H1 (cell line): ENCODE results near the gene LRCH1. TPM values are rescaled to one million over a fixed set of nuclear protein-coding genes. Genes with fewer than 3 reads are reported as not detected.

ENCODE experiments used
- CTCF ChIA-PET: fragments of 300-600 bp; sonication (Branson Sonifier 250); formaldehyde crosslinking; loops from one replicate; lab custom pipeline; 2021; ENCODE audit not compliant: partially characterized antibody; lab: Charles Lee
- POLR2A ChIA-PET: fragments of 300-600 bp; sonication (Branson Sonifier 250); formaldehyde crosslinking; loops from one replicate; lab custom pipeline; 2021; ENCODE audit warnings: inconsistent platforms; ENCODE audit not compliant: partially characterized antibody; lab: Charles Lee
- DNase-seq, 2 experiments: peaks; one replicate each; pipeline versions ENCODE4 v3.0.0 to v3.0.0-alpha.2; 2010 to 2022; ENCODE audit warnings: low spot score in 2 of 2, low read depth in 1 of 2, mixed read lengths in 1 of 2
- FAIRE-seq: peaks from 2 replicates; lab custom pipeline; 2011; peaks lifted over from hg19 to GRCh38; lab: Jason Lieb, UNC
- H2AFZ ChIP-seq: 2 replicates; pipeline ENCODE4 v1.8.1; 2012; ENCODE audit warnings: low read length, inconsistent platforms
- H2AK5ac ChIP-seq: 2 replicates; pipeline ENCODE4 v1.6.1; 2013; ENCODE audit warnings: low read depth, low read length
- H2BK120ac ChIP-seq: replicated peaks from 2 replicates; pipeline ENCODE3; 2013; ENCODE audit warnings: low read depth, low read length, inconsistent platforms
- H2BK12ac ChIP-seq: 2 replicates; pipeline ENCODE4 v1.6.1; 2013; ENCODE audit warnings: low read depth, low read length
- H2BK15ac ChIP-seq: 2 replicates; pipeline ENCODE4 v1.6.1; 2013; ENCODE audit warnings: low read length
- H2BK20ac ChIP-seq: 2 replicates; pipeline ENCODE4 v1.6.1; 2013; ENCODE audit warnings: low read length
- H2BK5ac ChIP-seq: 2 replicates; pipeline ENCODE4 v1.6.1; 2013; ENCODE audit warnings: low read depth, low read length
- H3K14ac ChIP-seq: 2 replicates; pipeline ENCODE4 v1.6.1; 2013; ENCODE audit warnings: inconsistent platforms; ENCODE audit not compliant: insufficient read length
- H3K18ac ChIP-seq: 2 replicates; pipeline ENCODE4 v1.6.1; 2013; ENCODE audit warnings: low read length; ENCODE audit errors: extremely low read depth
- H3K23ac ChIP-seq: 2 replicates; pipeline ENCODE4 v1.6.1; 2013; ENCODE audit warnings: inconsistent platforms; ENCODE audit not compliant: insufficient read length
- H3K23me2 ChIP-seq: 2 replicates; pipeline ENCODE4 v1.6.1; 2013; ENCODE audit warnings: low read depth, low read length
- H3K27ac ChIP-seq: 2 replicates; pipeline ENCODE4 v1.6.1; 2011; ENCODE audit warnings: low read depth, low read length, inconsistent platforms
- H3K27me3 ChIP-seq, 4 experiments: replicated peaks in 1 of 4; 1 replicate in 1 of 4; 2 replicates in 3 of 4; pipeline versions ENCODE4 v1.6.1 to v1.8.1; 2011 to 2013; ENCODE audit warnings: low read length in 3 of 4, mild to moderate bottlenecking in 3 of 4, inconsistent platforms in 2 of 4, mixed read lengths in 2 of 4, moderate library complexity in 1 of 4; ENCODE audit not compliant: control insufficient read depth in 3 of 4, insufficient read depth in 3 of 4; ENCODE audit errors: extremely low read depth in 1 of 4
- H3K36me3 ChIP-seq, 4 experiments: 2 replicates each; pipeline versions ENCODE4 v1.6.1 to v1.8.1; 2011 to 2013; ENCODE audit warnings: mild to moderate bottlenecking in 4 of 4, low read length in 3 of 4, moderate library complexity in 2 of 4, control low read depth in 1 of 4, inconsistent platforms in 1 of 4; ENCODE audit not compliant: insufficient read depth in 4 of 4, control insufficient read depth in 2 of 4
- H3K4ac ChIP-seq: replicated peaks from 2 replicates; pipeline ENCODE3; 2013; ENCODE audit warnings: low read length, low read depth, mixed read lengths, inconsistent platforms; ENCODE audit not compliant: insufficient read length
- H3K4me1 ChIP-seq, 4 experiments: replicated peaks in 1 of 4; 1 replicate in 1 of 4; 2 replicates in 3 of 4; pipeline versions ENCODE4 v1.6.1 to v1.8.1; 2011 to 2013; ENCODE audit warnings: low read length in 3 of 4, inconsistent platforms in 2 of 4, mixed read lengths in 1 of 4; ENCODE audit not compliant: insufficient read depth in 4 of 4, control insufficient read depth in 3 of 4
- H3K4me2 ChIP-seq, 2 experiments: 2 replicates each; pipeline versions ENCODE4 v1.6.1 to v1.8.1; 2011 to 2013; ENCODE audit warnings: low read depth in 2 of 2, low read length in 2 of 2, control low read depth in 1 of 2, inconsistent platforms in 1 of 2, mild to moderate bottlenecking in 1 of 2; ENCODE audit not compliant: insufficient read depth in 1 of 2
- H3K4me3 ChIP-seq, 4 experiments: fragments of 200-600, 300-600 bp in 1 of 4; sonication (generic), shearing (Covaris generic), sonication (Bioruptor Twin) in 1 of 4; 2 replicates each; pipeline versions ENCODE4 v1.5.1 to v1.8.1; 2011 to 2016; ENCODE audit warnings: low read length in 4 of 4, low read depth in 3 of 4, control low read depth in 2 of 4, inconsistent platforms in 2 of 4, mild to moderate bottlenecking in 2 of 4, mixed read lengths in 1 of 4, moderate library complexity in 1 of 4; ENCODE audit not compliant: insufficient read depth in 2 of 4; ENCODE audit errors: extremely low read depth in 1 of 4
- H3K56ac ChIP-seq: replicated peaks from 2 replicates; pipeline ENCODE3; 2013; ENCODE audit warnings: low read depth, mild to moderate bottlenecking, mixed read lengths, low read length, inconsistent platforms; ENCODE audit not compliant: insufficient read length
- H3K79me1 ChIP-seq: 2 replicates; pipeline ENCODE4 v1.6.1; 2013; ENCODE audit warnings: low read depth, low read length, control low read depth
- H3K79me2 ChIP-seq, 2 experiments: 2 replicates each; pipeline versions ENCODE4 v1.6.1 to v1.8.1; 2012 to 2013; ENCODE audit warnings: low read length in 2 of 2, mild to moderate bottlenecking in 2 of 2, inconsistent platforms in 1 of 2; ENCODE audit not compliant: insufficient read depth in 2 of 2, control insufficient read depth in 1 of 2
- H3K9ac ChIP-seq, 4 experiments: replicated peaks in 1 of 4; 1 replicate in 1 of 4; 2 replicates in 3 of 4; pipeline versions ENCODE4 v1.6.1 to v1.8.1; 2011 to 2013; ENCODE audit warnings: low read depth in 3 of 4, low read length in 3 of 4, control low read depth in 2 of 4, mild to moderate bottlenecking in 2 of 4, moderate library complexity in 2 of 4, inconsistent platforms in 1 of 4; ENCODE audit errors: extremely low read depth in 1 of 4
- H3K9me3 ChIP-seq, 2 experiments: 2 replicates each; pipeline versions ENCODE4 v1.6.1 to v1.8.1; 2012 to 2013; ENCODE audit warnings: mild to moderate bottlenecking in 2 of 2, moderate library complexity in 2 of 2, control low read depth in 1 of 2, inconsistent platforms in 1 of 2, low read depth in 1 of 2, low read length in 1 of 2, mixed read lengths in 1 of 2; ENCODE audit not compliant: insufficient read depth in 2 of 2
- H4K20me1 ChIP-seq, 2 experiments: replicated peaks in 1 of 2; 2 replicates each; pipeline versions ENCODE3 to v1.8.1; 2011 to 2013; ENCODE audit warnings: inconsistent platforms in 2 of 2, low read length in 2 of 2, mild to moderate bottlenecking in 1 of 2; ENCODE audit not compliant: insufficient read depth in 2 of 2, control insufficient read depth in 1 of 2
- H4K5ac ChIP-seq: 2 replicates; pipeline ENCODE4 v1.6.1; 2013; ENCODE audit warnings: low read length, low read depth, mixed read lengths, inconsistent platforms; ENCODE audit not compliant: insufficient read length
- H4K8ac ChIP-seq: 2 replicates; pipeline ENCODE4 v1.8.0; 2013; ENCODE audit warnings: mild to moderate bottlenecking, moderate library complexity, low read length, inconsistent platforms; ENCODE audit not compliant: insufficient read depth; ENCODE audit errors: extremely low read depth
- H4K91ac ChIP-seq: replicated peaks from 2 replicates; pipeline ENCODE3; 2013; ENCODE audit warnings: low read length, mixed read lengths, inconsistent platforms; ENCODE audit not compliant: insufficient read length
- NANOG ChIP-seq: IDR thresholded peaks from 2 replicates; pipeline ENCODE4 v1.6.1; 2011; ENCODE audit warnings: low read length, low read depth, mild to moderate bottlenecking, inconsistent platforms; ENCODE audit not compliant: insufficient read depth, poor library complexity, severe bottlenecking
- RAD21 ChIP-seq, 2 experiments: IDR thresholded peaks in 1 of 2; conservative IDR thresholded peaks in 1 of 2; 2 replicates each; pipeline ENCODE4 v1.6.1; 2011; ENCODE audit warnings: low read depth in 2 of 2, low read length in 2 of 2, improper control_type of control experiment in 1 of 2, inconsistent platforms in 1 of 2, mild to moderate bottlenecking in 1 of 2, moderate library complexity in 1 of 2
- WGBS, 2 experiments: shearing (Covaris generic) in 1 of 2; methylation state at CpG; one replicate each; pipeline versions ENCODE4 v1.1.6 to v1.1.7; 2013 to 2015; ENCODE audit warnings: low lambda C conversion rate in 2 of 2, mixed read lengths in 2 of 2, inconsistent platforms in 1 of 2, low coverage in 1 of 2, missing lambda C conversion rate in 1 of 2; ENCODE audit not compliant: insufficient replicate concordance in 2 of 2, insufficient coverage in 1 of 2, insufficient read length in 1 of 2; ENCODE audit errors: extremely low coverage in 1 of 2, missing lambda C conversion rate in 1 of 2; 5-methylcytosine and 5-hydroxymethylcytosine counted together
- polyA plus RNA-seq, 7 experiments: library from polyadenylated mRNA; depleted of rRNA in 3 of 7; stranded (reverse) in 5 of 7; unstranded in 2 of 7; fragments of >200 nt in 5 of 7; fragments of 200-250 nt in 2 of 7; gene quantifications; 1 replicate in 5 of 7; 2 replicates in 1 of 7; 4 replicates in 1 of 7; pipeline versions ENCODE4 v1.2.1 to v1.2.3, GENCODE V29; 2011 to 2013; ENCODE audit warnings: missing spikeins in 2 of 7, mixed read lengths in 2 of 7
- total RNA-seq: library from RNA; stranded (reverse); fragmentation: NEBNext Ultra II Directional; extraction: Animal tissue kit (Norgen Biotek cat#: 25700); gene quantifications from 2 replicates; pipeline ENCODE4 v1.2.1, GENCODE V29; 2021
- TF ChIP-seq, protein P1 (sequence below), 3 experiments: IDR thresholded peaks; 1 replicate in 2 of 3; 2 replicates in 1 of 3; pipeline versions ENCODE4 v1.5.1 to v1.6.1; 2011; ENCODE audit warnings: low read length in 3 of 3, mild to moderate bottlenecking in 3 of 3, inconsistent platforms in 2 of 3, low read depth in 1 of 3, moderate library complexity in 1 of 3; ENCODE audit not compliant: insufficient read depth in 1 of 3; ENCODE audit errors: control extremely low read depth in 1 of 3

The LRCH1 gene
- total and polyA plus RNA-seq, 2 of the 8 experiments (the other 6 are each of a cell fraction or from before 2014, with no cell fraction given) = 3.0 to 10.1 TPM

- H2BK12ac ChIP-seq = no peak overlapping the region
- H3K79me2 ChIP-seq = peaks cover 0 to 14% of the 10 kb centered on the region in 2 experiments; a peak in 1 of 4 replicates
- FAIRE-seq (no peak), DNase-seq (no peak)
- no peak overlapping the region for H2AFZ ChIP-seq
- no peak overlapping the region for H3K14ac ChIP-seq
- no peak overlapping the region for H3K9ac ChIP-seq
- H3K18ac ChIP-seq = no peak overlapping the region
- no peak overlapping the region for H3K27ac ChIP-seq
- no peak overlapping the region for H4K5ac ChIP-seq
- peak; percentile 52 for TF ChIP-seq RAD21 (IDR thresholded peaks at IDR 0.05 in 1 of 2, conservative IDR thresholded peaks at IDR 0.05 in 1 of 2; ENCODE audit: low read depth in 2 of 2, low read length in 2 of 2)
- TF ChIP-seq, protein P1, sequence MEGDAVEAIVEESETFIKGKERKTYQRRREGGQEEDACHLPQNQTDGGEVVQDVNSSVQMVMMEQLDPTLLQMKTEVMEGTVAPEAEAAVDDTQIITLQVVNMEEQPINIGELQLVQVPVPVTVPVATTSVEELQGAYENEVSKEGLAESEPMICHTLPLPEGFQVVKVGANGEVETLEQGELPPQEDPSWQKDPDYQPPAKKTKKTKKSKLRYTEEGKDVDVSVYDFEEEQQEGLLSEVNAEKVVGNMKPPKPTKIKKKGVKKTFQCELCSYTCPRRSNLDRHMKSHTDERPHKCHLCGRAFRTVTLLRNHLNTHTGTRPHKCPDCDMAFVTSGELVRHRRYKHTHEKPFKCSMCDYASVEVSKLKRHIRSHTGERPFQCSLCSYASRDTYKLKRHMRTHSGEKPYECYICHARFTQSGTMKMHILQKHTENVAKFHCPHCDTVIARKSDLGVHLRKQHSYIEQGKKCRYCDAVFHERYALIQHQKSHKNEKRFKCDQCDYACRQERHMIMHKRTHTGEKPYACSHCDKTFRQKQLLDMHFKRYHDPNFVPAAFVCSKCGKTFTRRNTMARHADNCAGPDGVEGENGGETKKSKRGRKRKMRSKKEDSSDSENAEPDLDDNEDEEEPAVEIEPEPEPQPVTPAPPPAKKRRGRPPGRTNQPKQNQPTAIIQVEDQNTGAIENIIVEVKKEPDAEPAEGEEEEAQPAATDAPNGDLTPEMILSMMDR (IDR thresholded peaks at IDR 0.05; ENCODE audit: control extremely low read depth in 1 of 3, insufficient read depth in 1 of 3, low read depth in 1 of 3, low read length in 3 of 3) = peak in 2 of 3 experiments; percentile 25 to 45; a peak in 2 of 4 replicates
- TF ChIP-seq NANOG = no peak
- H2AK5ac ChIP-seq = no peak overlapping the region
- 90% methylated on average over 4 of the region's 4 CpGs; no CpG with 5 or more reads in 1 of the 2 experiments for WGBS, 2 experiments
- H4K20me1 ChIP-seq = peaks cover 1 to 2% of the 10 kb centered on the region in 2 experiments
- H3K4me3 ChIP-seq = no peak overlapping the region
- H2BK20ac ChIP-seq = no peak overlapping the region
- H3K4me1 ChIP-seq = peaks cover 0 to 3% (median 0%) of the 10 kb centered on the region in 4 experiments; a peak in 1 of 7 replicates
- POLR2A ChIA-PET = no interaction called here
- no peaks in the 10 kb centered on the region for H3K9me3 ChIP-seq
- no peak overlapping the region for H2BK120ac ChIP-seq
- H3K36me3 ChIP-seq = no peaks in the 10 kb centered on the region
- no peak overlapping the region for H3K4ac ChIP-seq
- CTCF ChIA-PET = interaction anchor here (0.6 to 3.3 kb wide), 23 partner anchors 9 to 128 kb away, joined by 3 to 27 read pairs (median 4); no protein-coding TSS in a partner anchor
- H2BK15ac ChIP-seq = no peak overlapping the region
- no peaks in the 10 kb centered on the region for H3K23me2 ChIP-seq
- H3K79me1 ChIP-seq = peaks cover 2% of the 10 kb centered on the region; the same call in 1 of the 2 replicates
- no peak overlapping the region for H4K91ac ChIP-seq
- no peak overlapping the region for H2BK5ac ChIP-seq
- no peak overlapping the region for H3K4me2 ChIP-seq
- no peaks in the 10 kb centered on the region for H3K27me3 ChIP-seq
- H3K23ac ChIP-seq = no peak overlapping the region
- H4K8ac ChIP-seq = no peak overlapping the region
- no peak overlapping the region for H3K56ac ChIP-seq
Observed at GRCh38 chr13:46603165-46603603, 50.2 kb downstream of the LRCH1 start.
